GM23338 (cell line): Measurements from ENCODE around the gene UBTF. TPM values are rescaled to one million over a fixed set of nuclear protein-coding genes. Genes with fewer than 3 reads are reported as not detected.

Experiments used
- ATAC-seq: fragments of 200-7000 bp; cut with Tn5 transposase; 3 replicates; pipeline ENCODE4 v1.9.1; 2020
- DNase-seq: peaks from one replicate; pipeline ENCODE4 v3.0.0-alpha.2; 2015; ENCODE audit warnings: low spot score
- H2AFZ ChIP-seq: fragments of 200-600 bp; sonication (generic); 2 replicates; pipeline ENCODE4 v1.8.0; 2016; ENCODE audit warnings: antibody characterized with exemption, mild to moderate bottlenecking, moderate library complexity
- H3F3A ChIP-seq: fragments of 200-600 bp; sonication (generic); replicated peaks from 2 replicates; pipeline ENCODE4 v1.8.0; 2017; ENCODE audit warnings: antibody characterized with exemption, mixed run types, low read depth
- H3K27ac ChIP-seq: fragments of 200-600 bp; sonication (generic); 2 replicates; pipeline ENCODE4 v1.6.1; 2016; ENCODE audit warnings: low read depth
- H3K27me3 ChIP-seq: fragments of 200-600 bp; sonication (generic); 2 replicates; pipeline ENCODE4 v1.8.0; 2016; ENCODE audit warnings: mild to moderate bottlenecking, mixed run types, moderate library complexity; ENCODE audit not compliant: insufficient read depth
- H3K36me3 ChIP-seq: fragments of 200-600 bp; sonication (generic); 2 replicates; pipeline ENCODE4 v1.8.0; 2016; ENCODE audit warnings: mild to moderate bottlenecking; ENCODE audit not compliant: insufficient read depth
- H3K4me1 ChIP-seq: fragments of 200-600 bp; sonication (generic); 2 replicates; pipeline ENCODE4 v1.8.0; 2016; ENCODE audit warnings: mild to moderate bottlenecking, moderate library complexity; ENCODE audit not compliant: insufficient read depth
- H3K4me2 ChIP-seq: fragments of 200-600 bp; sonication (generic); 2 replicates; pipeline ENCODE4 v1.7.1; 2017; ENCODE audit warnings: mixed run types
- H3K4me3 ChIP-seq: fragments of 200-600 bp; sonication (generic); 2 replicates; pipeline ENCODE4 v1.6.1; 2016; ENCODE audit warnings: mixed run types
- H3K79me2 ChIP-seq: fragments of 200-600 bp; sonication (generic); replicated peaks from 2 replicates; pipeline ENCODE4 v1.8.0; 2017; ENCODE audit warnings: mild to moderate bottlenecking; ENCODE audit not compliant: insufficient read depth
- H3K9me2 ChIP-seq: fragments of 200-600 bp; sonication (generic); 2 replicates; pipeline ENCODE4 v1.8.0; 2017; ENCODE audit not compliant: insufficient read depth
- H4K20me1 ChIP-seq: fragments of 200-600 bp; sonication (generic); replicated peaks from 2 replicates; pipeline ENCODE4 v1.8.0; 2017; ENCODE audit warnings: mild to moderate bottlenecking; ENCODE audit not compliant: insufficient read depth
- H3K27ac Mint-ChIP-seq: 2 replicates; pipeline ENCODE4 v1.8.0; 2020; ENCODE audit warnings: inconsistent platforms, mild to moderate bottlenecking, moderate library complexity, mixed read lengths
- H3K27me3 Mint-ChIP-seq: 3 replicates; pipeline ENCODE4 v1.8.0; 2022; ENCODE audit warnings: low read depth, mild to moderate bottlenecking, moderate library complexity, mixed read lengths, inconsistent platforms; ENCODE audit not compliant: insufficient read depth, poor library complexity
- H3K36me3 Mint-ChIP-seq: 3 replicates; pipeline ENCODE4 v1.8.0; 2021; ENCODE audit warnings: low read depth, mild to moderate bottlenecking, inconsistent platforms, moderate library complexity, mixed read lengths
- H3K4me1 Mint-ChIP-seq: 3 replicates; pipeline ENCODE4 v1.8.0; 2020; ENCODE audit warnings: mild to moderate bottlenecking, inconsistent platforms, mixed read lengths
- H3K4me3 Mint-ChIP-seq: 3 replicates; pipeline ENCODE4 v1.8.0; 2021; ENCODE audit warnings: moderate library complexity, mild to moderate bottlenecking, inconsistent platforms, mixed read lengths
- H3K9me3 Mint-ChIP-seq: 3 replicates; pipeline ENCODE4 v1.8.0; 2020; ENCODE audit warnings: moderate library complexity, mild to moderate bottlenecking, inconsistent platforms, mixed read lengths
- CREB1 ChIP-seq: fragments of 250-450 bp; sonication (Bioruptor Pico); IDR thresholded peaks from 2 replicates; pipeline ENCODE4 v1.5.0; 2020; ENCODE audit warnings: low read depth, mild to moderate bottlenecking, moderate library complexity
- CTCF ChIP-seq, 2 experiments: fragments of 200-600 bp in 1 of 2; sonication (generic) in 1 of 2; conservative IDR thresholded peaks; 2 replicates each; pipeline versions ENCODE4 v1.5.1 to v1.6.1; 2016 to 2017; ENCODE audit warnings: antibody characterized with exemption in 2 of 2, low read depth in 2 of 2, mild to moderate bottlenecking in 2 of 2, moderate library complexity in 1 of 2
- EZH2 ChIP-seq: fragments of 200-600 bp; sonication (generic); IDR thresholded peaks from one replicate; pipeline ENCODE4 v1.8.0; 2017; ENCODE audit warnings: antibody characterized with exemption, mild to moderate bottlenecking, low read depth; ENCODE audit not compliant: unreplicated experiment
- EZH2phosphoT487 ChIP-seq: fragments of 200-600 bp; sonication (generic); IDR thresholded peaks from one replicate; pipeline ENCODE4 v1.8.1; 2018; ENCODE audit warnings: antibody characterized with exemption; ENCODE audit not compliant: unreplicated experiment
- JUNB ChIP-seq: IDR thresholded peaks from one replicate; pipeline ENCODE4 v1.6.1; 2016; ENCODE audit warnings: antibody characterized with exemption; ENCODE audit not compliant: unreplicated experiment
- NANOG ChIP-seq: IDR thresholded peaks from 2 replicates; pipeline ENCODE4 v1.6.1; 2016; ENCODE audit warnings: antibody characterized with exemption, borderline replicate concordance
- POLR2AphosphoS5 ChIP-seq: IDR thresholded peaks from 2 replicates; pipeline ENCODE4 v1.6.1; 2016; ENCODE audit warnings: antibody characterized with exemption, low read depth
- REST ChIP-seq: IDR thresholded peaks from one replicate; pipeline ENCODE4 v1.6.1; 2018; ENCODE audit warnings: antibody characterized with exemption; ENCODE audit not compliant: unreplicated experiment
- STAT1 ChIP-seq: IDR thresholded peaks from one replicate; pipeline ENCODE4 v1.6.1; 2016; ENCODE audit warnings: antibody characterized with exemption; ENCODE audit not compliant: unreplicated experiment
- ZNF114 ChIP-seq: fragments of 250-450 bp; sonication (Bioruptor Pico); IDR thresholded peaks from 2 replicates; pipeline ENCODE4 v1.5.0; 2020; ENCODE audit warnings: mild to moderate bottlenecking, moderate library complexity
- ZNF331 ChIP-seq: fragments of 250-450 bp; sonication (Bioruptor Pico); IDR thresholded peaks from 2 replicates; pipeline ENCODE4 v1.5.0; 2020; ENCODE audit warnings: low read depth, mild to moderate bottlenecking, moderate library complexity
- ZNF462 ChIP-seq: fragments of 250-450 bp; sonication (Bioruptor Pico); IDR thresholded peaks from 2 replicates; pipeline ENCODE4 v1.5.0; 2020; ENCODE audit warnings: mild to moderate bottlenecking, moderate library complexity
- polyA plus RNA-seq: library from polyadenylated mRNA; unstranded; fragments of >200 nt; fragmentation: Nextera tagmentation; extraction: Ambion mirVana; gene quantifications from 2 replicates; pipeline ENCODE4 v1.2.1, GENCODE V29; 2016
- total RNA-seq: library from RNA; depleted of rRNA; stranded (reverse); fragments of >200 nt; shearing (Covaris generic); gene quantifications from 2 replicates; pipeline ENCODE4 v1.2.3, GENCODE V29; 2014
- TF ChIP-seq, protein P1 (sequence below): IDR thresholded peaks from 2 replicates; pipeline ENCODE4 v1.6.1; 2016; ENCODE audit warnings: antibody characterized with exemption

UBTF gene
- total and polyA plus RNA-seq, 2 experiments from 2014 or later = 29.9 to 62.2 TPM

DNA sequence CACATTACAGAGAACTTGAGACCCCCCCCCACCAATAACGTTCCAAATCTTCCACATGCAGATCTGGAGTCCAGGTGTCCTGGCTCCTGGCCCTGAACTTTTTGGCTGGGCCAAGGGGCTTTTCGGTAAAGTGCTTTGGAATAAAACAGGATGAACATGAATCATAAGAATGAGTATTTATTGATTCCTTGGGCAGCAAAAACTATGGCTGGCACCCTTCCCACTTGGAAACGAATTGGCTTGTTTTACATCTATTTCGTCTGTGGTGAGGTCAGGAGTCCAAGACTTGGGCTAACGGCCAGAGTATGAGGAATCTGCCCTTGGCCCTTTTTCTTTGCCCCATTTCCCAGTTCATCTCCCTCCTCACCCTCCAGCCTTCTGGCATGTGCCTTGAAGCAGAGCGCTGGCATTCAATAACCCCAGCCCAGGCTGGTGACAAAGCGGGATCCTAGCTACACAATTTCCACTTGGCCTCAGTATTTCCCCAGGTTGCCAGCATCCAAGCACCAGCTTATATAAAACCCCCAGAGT lies 4.1 kb upstream of the UBTF start:
- H3K36me3 ChIP-seq = no peaks in the 10 kb centered on the region
- TF ChIP-seq ZNF462 (CRISPR knock-in tag) (no peak), REST (no peak), POLR2AphosphoS5 (no peak), JUNB (no peak), ZNF331 (CRISPR knock-in tag) (no peak), CTCF (conservative IDR thresholded peaks at IDR 0.05; ENCODE audit: low read depth in 2 of 2) (no peak), STAT1 (no peak), EZH2phosphoT487 (no peak), NANOG (no peak), ZNF114 (CRISPR knock-in tag) (no peak), EZH2 (no peak), CREB1 (CRISPR knock-in tag) (no peak)
- TF ChIP-seq, protein P1, sequence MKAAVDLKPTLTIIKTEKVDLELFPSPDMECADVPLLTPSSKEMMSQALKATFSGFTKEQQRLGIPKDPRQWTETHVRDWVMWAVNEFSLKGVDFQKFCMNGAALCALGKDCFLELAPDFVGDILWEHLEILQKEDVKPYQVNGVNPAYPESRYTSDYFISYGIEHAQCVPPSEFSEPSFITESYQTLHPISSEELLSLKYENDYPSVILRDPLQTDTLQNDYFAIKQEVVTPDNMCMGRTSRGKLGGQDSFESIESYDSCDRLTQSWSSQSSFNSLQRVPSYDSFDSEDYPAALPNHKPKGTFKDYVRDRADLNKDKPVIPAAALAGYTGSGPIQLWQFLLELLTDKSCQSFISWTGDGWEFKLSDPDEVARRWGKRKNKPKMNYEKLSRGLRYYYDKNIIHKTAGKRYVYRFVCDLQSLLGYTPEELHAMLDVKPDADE = no peak
- Mint-ChIP-seq H3K27me3 (peaks cover 13% of the 10 kb centered on the region), H3K27ac (no peak overlapping the region), H3K4me1 (peaks cover 10% of the 10 kb centered on the region; the same call in 2 of the 3 replicates), H3K4me3 (no peak overlapping the region; the same call in 2 of the 3 replicates), H3K36me3 (peaks cover 2% of the 10 kb centered on the region; the same call in 1 of the 3 replicates), H3K9me3 (no peaks in the 10 kb centered on the region)
- H4K20me1 ChIP-seq = no peaks in the 10 kb centered on the region
- H3K4me2 ChIP-seq = no peak overlapping the region
- peaks cover 12% of the 10 kb centered on the region for H3F3A ChIP-seq
- H3K79me2 ChIP-seq = peaks cover 11% of the 10 kb centered on the region; the same call in 1 of the 2 replicates
- no peak for DNase-seq
- H3K4me3 ChIP-seq = no peak overlapping the region
- no peak overlapping the region for H2AFZ ChIP-seq
- no peak overlapping the region for H3K27ac ChIP-seq
- no peak for ATAC-seq
- peaks cover 7% of the 10 kb centered on the region for H3K4me1 ChIP-seq
- H3K9me2 ChIP-seq = no peaks in the 10 kb centered on the region
- peaks cover 11% of the 10 kb centered on the region; the same call in 1 of the 2 replicates for H3K27me3 ChIP-seq
